ENCODE measurements around the gene MCRIP2.

The MCRIP2 gene

DNA sequence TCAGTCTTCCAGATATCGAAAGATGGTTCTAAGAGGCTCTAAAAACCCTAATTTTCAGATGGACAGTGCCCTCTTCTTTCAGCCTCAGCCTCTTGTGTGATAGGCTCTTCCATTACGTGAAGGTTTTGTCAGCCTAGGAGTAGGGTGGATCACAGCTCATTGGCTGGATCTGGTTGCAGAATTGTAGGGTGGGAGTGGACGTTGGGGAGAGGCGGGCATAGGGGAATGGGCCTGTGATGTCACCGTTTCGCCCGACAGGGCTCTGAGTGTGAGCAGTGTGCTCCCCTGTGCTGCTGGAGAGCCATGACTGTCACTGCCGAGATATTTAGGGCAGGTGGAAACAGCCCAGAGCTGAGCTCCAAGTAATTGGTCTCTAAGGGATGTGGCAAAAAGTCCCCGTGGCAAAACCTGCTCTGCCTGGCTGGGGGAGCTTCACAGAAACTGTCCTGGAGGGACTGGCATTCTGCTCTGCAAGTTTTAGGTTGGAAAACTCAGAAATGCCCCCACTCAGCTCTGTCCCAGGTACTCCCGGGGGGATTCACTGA, 17.0 kb upstream of the MCRIP2 start:
- TF ChIP-seq, protein P1, sequence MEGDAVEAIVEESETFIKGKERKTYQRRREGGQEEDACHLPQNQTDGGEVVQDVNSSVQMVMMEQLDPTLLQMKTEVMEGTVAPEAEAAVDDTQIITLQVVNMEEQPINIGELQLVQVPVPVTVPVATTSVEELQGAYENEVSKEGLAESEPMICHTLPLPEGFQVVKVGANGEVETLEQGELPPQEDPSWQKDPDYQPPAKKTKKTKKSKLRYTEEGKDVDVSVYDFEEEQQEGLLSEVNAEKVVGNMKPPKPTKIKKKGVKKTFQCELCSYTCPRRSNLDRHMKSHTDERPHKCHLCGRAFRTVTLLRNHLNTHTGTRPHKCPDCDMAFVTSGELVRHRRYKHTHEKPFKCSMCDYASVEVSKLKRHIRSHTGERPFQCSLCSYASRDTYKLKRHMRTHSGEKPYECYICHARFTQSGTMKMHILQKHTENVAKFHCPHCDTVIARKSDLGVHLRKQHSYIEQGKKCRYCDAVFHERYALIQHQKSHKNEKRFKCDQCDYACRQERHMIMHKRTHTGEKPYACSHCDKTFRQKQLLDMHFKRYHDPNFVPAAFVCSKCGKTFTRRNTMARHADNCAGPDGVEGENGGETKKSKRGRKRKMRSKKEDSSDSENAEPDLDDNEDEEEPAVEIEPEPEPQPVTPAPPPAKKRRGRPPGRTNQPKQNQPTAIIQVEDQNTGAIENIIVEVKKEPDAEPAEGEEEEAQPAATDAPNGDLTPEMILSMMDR (IDR thresholded peaks at IDR 0.05; ENCODE audit: low read depth, low read length, missing control alignments): no peak
- DNase-seq (ENCODE audit: low read depth): no peak
- in situ Hi-C loops (cut with HindIII; ENCODE audit: low sequenced_read_pairs): no loop called here
- no peak overlapping the region for H3K4me3 ChIP-seq (ENCODE audit: low read depth, low read length)

DNA sequence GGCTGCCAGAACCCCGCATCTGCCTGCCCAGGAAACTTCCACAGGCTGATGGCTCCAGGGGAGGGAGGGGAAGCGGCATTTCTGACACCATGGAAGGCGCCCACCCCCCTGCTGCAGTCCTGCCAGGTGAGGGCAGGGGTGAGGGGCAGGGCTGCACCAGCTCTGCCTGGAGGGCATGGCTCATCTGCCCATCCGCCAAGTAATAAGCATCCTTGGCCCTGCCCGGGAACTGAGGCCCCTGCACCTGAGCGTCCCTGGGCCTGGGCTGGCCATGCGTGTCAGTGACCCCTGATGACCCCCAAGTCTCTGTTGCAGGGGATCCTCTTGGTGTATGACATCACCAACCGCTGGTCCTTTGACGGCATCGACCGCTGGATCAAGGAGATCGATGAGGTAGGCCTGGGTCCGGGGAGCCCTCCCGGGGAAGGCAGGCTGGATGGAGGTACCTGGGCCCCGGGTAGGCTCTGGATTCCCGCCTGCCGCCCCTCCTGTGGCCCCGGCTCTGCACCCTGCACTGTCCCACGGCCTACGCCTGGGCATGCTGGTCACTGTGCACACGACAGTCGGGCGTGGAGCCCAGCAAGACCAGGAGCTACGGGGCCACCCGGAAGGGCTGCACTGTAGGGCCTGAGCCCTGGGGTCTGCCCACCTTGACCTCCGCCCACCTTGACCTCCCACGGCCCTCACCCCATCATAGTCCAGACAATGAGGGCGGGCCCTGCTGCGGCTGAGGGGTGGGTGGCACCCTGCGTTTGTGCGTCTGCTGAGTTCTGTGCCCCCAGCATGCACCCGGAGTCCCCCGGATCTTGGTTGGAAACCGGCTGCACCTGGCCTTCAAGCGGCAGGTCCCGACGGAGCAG, 16.3 kb upstream of the MCRIP2 start:
- H3K4me3 ChIP-seq (ENCODE audit: low read depth, low read length): no peak overlapping the region
- TF ChIP-seq, protein P1 (IDR thresholded peaks at IDR 0.05; ENCODE audit: low read depth, low read length, missing control alignments): no peak
- DNase-seq (ENCODE audit: low read depth): no peak
- in situ Hi-C loops (cut with HindIII; ENCODE audit: low sequenced_read_pairs): no loop called here

DNA sequence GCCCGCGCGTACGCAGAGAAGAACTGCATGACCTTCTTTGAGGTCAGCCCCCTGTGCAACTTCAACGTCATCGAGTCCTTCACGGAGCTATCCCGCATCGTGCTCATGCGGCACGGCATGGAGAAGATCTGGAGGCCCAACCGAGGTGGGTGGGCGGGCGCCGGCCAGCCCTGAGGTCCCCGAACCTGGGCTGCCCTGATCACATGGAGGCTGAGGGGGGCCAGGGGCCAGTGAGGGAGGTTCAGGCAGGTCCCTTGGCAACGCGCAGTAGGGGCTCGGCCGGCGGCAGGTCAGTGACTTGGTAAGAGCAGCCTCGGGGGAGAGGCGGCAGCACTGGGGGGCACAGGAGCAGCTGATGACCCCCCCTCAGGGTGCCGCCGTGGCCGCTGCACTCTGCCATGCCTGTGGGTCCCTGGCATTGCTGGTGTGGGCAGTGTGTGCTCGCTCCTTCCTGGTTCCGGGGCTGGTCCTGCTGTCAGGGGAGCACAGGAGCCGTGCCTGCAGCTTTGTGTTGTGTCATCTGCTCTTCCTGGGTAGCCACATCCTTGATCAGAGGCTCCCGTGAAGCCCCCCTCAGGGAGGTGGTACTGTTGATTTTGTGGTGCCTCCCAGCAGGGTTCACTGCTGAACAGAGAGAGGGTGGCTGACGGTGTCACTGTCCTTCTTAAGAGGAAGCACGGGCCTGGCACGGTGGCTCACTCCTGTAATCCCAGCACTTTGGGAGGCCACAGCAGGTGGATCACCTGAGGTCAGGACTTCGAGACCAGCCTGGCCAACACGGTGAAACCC, 15.5 kb upstream of the MCRIP2 start:
- no peak overlapping the region for H3K4me3 ChIP-seq (ENCODE audit: low read depth, low read length)
- DNase-seq (ENCODE audit: low read depth): no peak
- in situ Hi-C loops (cut with HindIII; ENCODE audit: low sequenced_read_pairs): no loop called here
- TF ChIP-seq, protein P1 (IDR thresholded peaks at IDR 0.05; ENCODE audit: low read depth, low read length, missing control alignments): no peak

DNA sequence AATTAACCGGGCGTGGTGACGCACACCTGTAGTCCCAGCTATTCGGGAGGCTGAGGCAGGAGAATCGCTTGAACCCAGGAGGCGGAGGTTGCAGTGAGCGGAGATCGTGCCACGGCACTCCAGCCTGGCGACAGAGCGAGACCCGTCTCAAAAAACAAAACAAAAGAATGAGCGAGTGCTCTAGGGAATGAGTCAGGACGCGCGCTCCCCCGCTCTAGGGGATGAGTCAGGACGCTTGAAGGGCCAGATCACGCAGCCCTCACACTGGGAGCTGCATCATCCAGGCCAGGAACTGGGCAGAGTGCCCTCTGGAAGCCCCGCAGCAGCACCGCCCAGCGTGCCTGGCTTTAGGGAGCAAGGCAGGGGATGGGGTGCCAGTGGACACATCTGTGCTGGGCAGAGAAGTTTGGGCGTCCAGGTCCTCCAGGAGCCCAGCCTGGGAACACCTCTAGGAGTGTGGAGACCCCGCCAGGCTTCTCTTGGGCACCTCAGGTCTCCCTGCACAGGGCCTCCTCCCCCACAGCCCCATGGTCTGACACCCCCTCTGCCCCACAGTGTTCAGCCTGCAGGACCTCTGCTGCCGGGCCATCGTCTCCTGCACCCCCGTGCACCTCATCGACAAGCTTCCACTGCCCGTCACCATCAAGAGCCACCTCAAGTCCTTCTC, 14.7 kb upstream of the MCRIP2 start:
- peak; percentile 94 for DNase-seq (ENCODE audit: low read depth)
- H3K4me3 ChIP-seq (ENCODE audit: low read depth, low read length): no peak overlapping the region
- TF ChIP-seq, protein P1 (IDR thresholded peaks at IDR 0.05; ENCODE audit: low read depth, low read length, missing control alignments): no peak
- in situ Hi-C loops (cut with HindIII; ENCODE audit: low sequenced_read_pairs): no loop called here

DNA sequence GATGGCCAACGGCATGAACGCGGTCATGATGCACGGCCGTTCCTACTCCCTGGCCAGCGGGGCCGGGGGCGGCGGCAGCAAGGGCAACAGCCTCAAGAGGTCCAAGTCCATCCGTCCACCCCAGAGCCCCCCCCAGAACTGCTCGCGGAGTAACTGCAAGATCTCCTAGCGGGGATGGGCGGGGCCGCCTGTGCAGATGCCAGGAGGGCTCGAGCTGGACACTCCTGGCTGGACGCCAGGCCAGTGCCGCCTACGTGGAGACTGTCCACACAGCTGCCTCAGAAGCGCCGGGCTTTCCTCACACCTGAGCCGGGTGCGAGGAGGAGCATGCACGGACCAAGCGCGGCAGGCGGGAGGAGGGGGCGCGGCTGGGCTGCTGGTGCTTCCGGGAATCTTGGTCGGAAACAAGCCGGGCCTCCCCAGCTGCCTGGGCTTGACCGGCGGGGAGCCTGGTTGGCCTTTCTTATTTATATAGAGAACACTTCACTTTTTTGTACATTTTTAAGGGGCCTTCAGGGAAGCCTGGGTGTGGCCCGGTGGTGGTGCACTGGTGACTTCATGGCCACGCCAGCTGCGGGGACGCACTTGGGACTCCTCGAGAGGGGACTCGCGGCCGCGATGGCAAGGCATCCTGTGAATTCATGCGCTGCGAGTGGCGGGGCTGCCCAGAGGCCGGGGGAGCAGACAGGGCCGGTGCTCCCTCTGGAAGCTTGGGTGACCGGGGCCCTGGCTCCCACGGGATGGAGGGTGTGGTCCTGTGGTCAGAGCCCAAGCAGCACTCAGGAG, 14.0 kb upstream of the MCRIP2 start:
- TF ChIP-seq, protein P1 (IDR thresholded peaks at IDR 0.05; ENCODE audit: low read depth, low read length, missing control alignments): no peak
- in situ Hi-C loops (cut with HindIII; ENCODE audit: low sequenced_read_pairs): no loop called here
- no peak for DNase-seq (ENCODE audit: low read depth)
- H3K4me3 ChIP-seq (ENCODE audit: low read depth, low read length): no peak overlapping the region
